OCI-LY3 (cell line): ENCODE results near the gene CCDC141.

ENCODE experiments used
- H2AFZ ChIP-seq: fragments of 200-600, 300-600 bp; shearing (Covaris generic); 2 replicates; pipeline ENCODE4 v1.6.0; 2014; ENCODE audit warnings: antibody characterized with exemption, low read depth, low read length
- H3K27ac ChIP-seq: fragments of 200-600, 300-600 bp; sonication (generic); 2 replicates; pipeline ENCODE4 v1.5.1; 2014; ENCODE audit warnings: mild to moderate bottlenecking, low read length, moderate library complexity, mixed read lengths
- H3K27me3 ChIP-seq: fragments of 200-600, 300-600 bp; sonication (generic); 2 replicates; pipeline ENCODE4 v1.6.1; 2014; ENCODE audit warnings: low read depth, low read length, mixed read lengths
- H3K36me3 ChIP-seq: fragments of 200-600, 300-600 bp; sonication (generic); replicated peaks from 2 replicates; pipeline ENCODE3; 2014; ENCODE audit warnings: low read depth, low read length, mixed read lengths
- H3K4me1 ChIP-seq: fragments of 300-600, 200-600 bp; sonication (generic); 2 replicates; pipeline ENCODE4 v1.6.1; 2014; ENCODE audit warnings: low read length, mixed read lengths
- H3K4me2 ChIP-seq: fragments of 200-600, 300-600 bp; sonication (generic); 2 replicates; pipeline ENCODE4 v1.6.1; 2014; ENCODE audit warnings: low read length, mixed read lengths
- H3K4me3 ChIP-seq: fragments of 300-600, 200-600 bp; sonication (generic); 2 replicates; pipeline ENCODE4 v1.5.1; 2014; ENCODE audit warnings: antibody characterized with exemption, mild to moderate bottlenecking, low read length, moderate library complexity
- H3K79me2 ChIP-seq: fragments of 300-600, 200-600 bp; shearing (Covaris generic); 2 replicates; pipeline ENCODE4 v1.6.1; 2014; ENCODE audit warnings: mild to moderate bottlenecking, low read length, mixed read lengths
- H3K9ac ChIP-seq: fragments of 300-600, 200-600 bp; shearing (Covaris generic); 2 replicates; pipeline ENCODE4 v1.6.0; 2014; ENCODE audit warnings: mild to moderate bottlenecking, low read length, moderate library complexity
- H3K9me3 ChIP-seq: fragments of 200-600, 300-600 bp; shearing (Covaris generic); 2 replicates; pipeline ENCODE4 v1.6.1; 2014; ENCODE audit warnings: low read length, mixed read lengths; ENCODE audit not compliant: insufficient read depth
- H4K20me1 ChIP-seq: fragments of 200-600, 300-600 bp; sonication (generic); 2 replicates; pipeline ENCODE4 v1.6.1; 2016; ENCODE audit warnings: low read length, mixed read lengths; ENCODE audit not compliant: insufficient read depth
- EZH2phosphoT487 ChIP-seq: fragments of 200-600 bp; shearing (Covaris generic); IDR thresholded peaks from 2 replicates; pipeline ENCODE4 v1.6.1; 2018; ENCODE audit warnings: antibody characterized with exemption, mixed run types, low read depth
- TF ChIP-seq, protein P1 (sequence below): fragments of 200-600, 300-600 bp; sonication (generic); IDR thresholded peaks from 2 replicates; pipeline ENCODE4 v1.5.1; 2014; ENCODE audit warnings: antibody characterized with exemption, low read length, low read depth

CCDC141 gene

DNA sequence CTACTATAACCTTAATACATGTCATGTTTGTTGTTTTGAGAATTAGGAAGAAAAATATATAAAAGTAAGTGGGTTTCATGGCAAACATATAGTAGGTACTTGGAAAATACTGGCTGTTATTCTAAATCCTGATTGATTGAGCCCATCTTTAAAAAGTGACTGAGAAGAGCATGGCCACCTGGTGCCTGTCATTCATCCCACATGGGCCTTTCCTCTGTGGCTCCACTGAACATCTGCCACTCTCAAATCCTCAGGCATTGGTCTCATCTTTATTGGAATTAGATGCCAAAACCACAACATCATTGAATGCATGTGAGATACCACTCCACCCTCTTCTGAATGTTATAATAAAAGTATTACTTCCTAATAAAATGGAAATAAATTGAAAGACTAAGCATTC lies 141.1 kb downstream of the CCDC141 start:
- Histone ChIP-seq H3K4me1 (peaks cover 12% of the 10 kb centered on the region), H3K79me2 (no peaks in the 10 kb centered on the region), H3K4me3 (no peak overlapping the region), H3K36me3 (no peaks in the 10 kb centered on the region), H3K4me2 (no peak overlapping the region), H3K27me3 (no peaks in the 10 kb centered on the region), H3K27ac (no peak overlapping the region), H3K9me3 (no peaks in the 10 kb centered on the region), H4K20me1 (no peaks in the 10 kb centered on the region), H2AFZ (no peak overlapping the region), H3K9ac (no peak overlapping the region)
- TF ChIP-seq, protein P1, sequence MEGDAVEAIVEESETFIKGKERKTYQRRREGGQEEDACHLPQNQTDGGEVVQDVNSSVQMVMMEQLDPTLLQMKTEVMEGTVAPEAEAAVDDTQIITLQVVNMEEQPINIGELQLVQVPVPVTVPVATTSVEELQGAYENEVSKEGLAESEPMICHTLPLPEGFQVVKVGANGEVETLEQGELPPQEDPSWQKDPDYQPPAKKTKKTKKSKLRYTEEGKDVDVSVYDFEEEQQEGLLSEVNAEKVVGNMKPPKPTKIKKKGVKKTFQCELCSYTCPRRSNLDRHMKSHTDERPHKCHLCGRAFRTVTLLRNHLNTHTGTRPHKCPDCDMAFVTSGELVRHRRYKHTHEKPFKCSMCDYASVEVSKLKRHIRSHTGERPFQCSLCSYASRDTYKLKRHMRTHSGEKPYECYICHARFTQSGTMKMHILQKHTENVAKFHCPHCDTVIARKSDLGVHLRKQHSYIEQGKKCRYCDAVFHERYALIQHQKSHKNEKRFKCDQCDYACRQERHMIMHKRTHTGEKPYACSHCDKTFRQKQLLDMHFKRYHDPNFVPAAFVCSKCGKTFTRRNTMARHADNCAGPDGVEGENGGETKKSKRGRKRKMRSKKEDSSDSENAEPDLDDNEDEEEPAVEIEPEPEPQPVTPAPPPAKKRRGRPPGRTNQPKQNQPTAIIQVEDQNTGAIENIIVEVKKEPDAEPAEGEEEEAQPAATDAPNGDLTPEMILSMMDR, result no peak
- no peak for TF ChIP-seq EZH2phosphoT487

DNA sequence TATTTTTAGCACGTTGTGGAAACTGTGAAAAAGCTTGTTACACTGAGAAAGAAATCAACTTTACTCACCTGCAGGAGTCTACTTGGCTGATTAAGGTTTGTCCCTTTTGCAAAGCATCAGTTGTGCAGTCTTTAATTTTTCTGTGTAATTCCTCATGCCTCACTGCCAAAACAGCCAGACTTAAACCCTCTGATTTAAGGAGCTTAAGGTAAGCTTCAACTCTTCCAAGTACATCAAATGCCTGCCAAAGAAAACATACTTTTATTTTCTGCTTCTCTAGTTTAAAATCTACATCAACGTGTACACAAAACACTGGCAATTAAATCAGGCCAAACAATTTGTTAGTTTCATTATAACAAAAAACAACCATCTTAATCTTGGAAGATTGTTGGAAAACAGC lies 144.7 kb downstream of the CCDC141 start:
- H3K4me3 ChIP-seq, result no peak overlapping the region
- TF ChIP-seq, protein P1, result no peak
- TF ChIP-seq EZH2phosphoT487, result no peak
- H3K4me2 ChIP-seq, result no peak overlapping the region
- no peaks in the 10 kb centered on the region for H3K79me2 ChIP-seq
- no peak overlapping the region for H2AFZ ChIP-seq
- H3K36me3 ChIP-seq, result no peaks in the 10 kb centered on the region
- no peaks in the 10 kb centered on the region for H3K4me1 ChIP-seq
- H3K9ac ChIP-seq, result no peak overlapping the region
- H4K20me1 ChIP-seq, result no peaks in the 10 kb centered on the region
- H3K9me3 ChIP-seq, result no peaks in the 10 kb centered on the region
- H3K27ac ChIP-seq, result no peak overlapping the region
- no peaks in the 10 kb centered on the region for H3K27me3 ChIP-seq

DNA sequence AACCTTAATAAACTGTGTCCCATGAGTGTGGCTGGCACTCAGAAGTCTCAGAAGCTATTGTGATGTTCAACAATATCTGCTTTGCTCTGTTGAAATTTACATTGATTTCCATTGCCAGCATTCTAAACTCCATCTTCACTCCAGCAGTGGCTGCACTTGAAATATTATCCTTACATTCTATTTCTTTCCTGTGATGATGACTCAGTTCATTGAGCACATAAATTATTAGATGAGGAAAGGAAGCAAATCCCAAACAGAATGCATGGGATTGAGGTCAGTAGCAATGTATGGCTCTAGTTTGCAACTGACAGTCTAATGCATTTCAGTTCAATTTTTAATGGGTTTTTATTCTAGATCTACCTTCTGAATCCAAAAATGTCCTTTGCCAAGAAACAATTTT lies 150.3 kb downstream of the CCDC141 start:
- Histone ChIP-seq H3K79me2 (no peaks in the 10 kb centered on the region), H2AFZ (no peak overlapping the region), H3K9me3 (no peaks in the 10 kb centered on the region), H3K36me3 (no peaks in the 10 kb centered on the region), H3K9ac (no peak overlapping the region), H3K27ac (no peak overlapping the region), H3K4me1 (no peaks in the 10 kb centered on the region), H3K27me3 (no peaks in the 10 kb centered on the region), H3K4me3 (no peak overlapping the region), H4K20me1 (no peaks in the 10 kb centered on the region), H3K4me2 (no peak overlapping the region)
- TF ChIP-seq EZH2phosphoT487, result no peak
- TF ChIP-seq, protein P1, result no peak

DNA sequence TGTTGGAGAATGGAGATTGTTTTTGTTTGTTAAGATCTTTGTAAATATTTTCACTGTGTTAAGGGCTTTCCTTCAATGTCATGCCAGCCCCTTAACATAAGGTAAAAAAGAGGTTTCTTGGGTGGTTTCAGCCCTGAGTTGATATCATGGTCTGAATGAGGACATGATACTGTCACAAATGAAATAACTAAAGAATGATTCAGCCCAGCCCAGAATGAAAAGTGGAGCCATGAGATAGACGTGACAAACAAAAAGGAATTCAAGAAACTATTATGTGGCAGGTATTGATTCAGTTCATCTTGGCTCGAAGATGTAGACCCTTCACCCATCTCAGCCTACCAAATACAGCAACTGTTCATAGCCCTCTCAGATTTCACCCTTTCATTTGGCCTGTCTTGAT lies 154.1 kb downstream of the CCDC141 start:
- H3K79me2 ChIP-seq, result no peaks in the 10 kb centered on the region
- H2AFZ ChIP-seq, result no peak overlapping the region
- no peak overlapping the region for H3K4me3 ChIP-seq
- H3K27ac ChIP-seq, result no peak overlapping the region
- no peaks in the 10 kb centered on the region for H3K27me3 ChIP-seq
- H3K9ac ChIP-seq, result no peak overlapping the region
- H3K4me2 ChIP-seq, result no peak overlapping the region
- H3K4me1 ChIP-seq, result no peaks in the 10 kb centered on the region
- H4K20me1 ChIP-seq, result no peaks in the 10 kb centered on the region
- TF ChIP-seq EZH2phosphoT487, result no peak
- TF ChIP-seq, protein P1, result no peak
- no peaks in the 10 kb centered on the region for H3K36me3 ChIP-seq
- no peaks in the 10 kb centered on the region for H3K9me3 ChIP-seq
